Erythroblast (primary cell): Measurements from ENCODE around the gene PACSIN1.

ENCODE experiments used
- GATA1 ChIP-seq: IDR thresholded peaks from 2 replicates; pipeline ENCODE4 v1.6.1; 2011; ENCODE audit warnings: low read depth, mild to moderate bottlenecking, control low read depth, low read length, moderate library complexity
- POLR2A ChIP-seq: IDR thresholded peaks from 2 replicates; pipeline ENCODE4 v1.6.1; 2011; ENCODE audit warnings: mild to moderate bottlenecking, low read length

GRCh38 chr6:34475767-34476328 is 10.0 kb downstream of the PACSIN1 start:
- TF ChIP-seq POLR2A (no peak), GATA1 (no peak)
